ENCODE results near the gene PNKP. TPM values are rescaled to one million over a fixed set of nuclear protein-coding genes. Genes with fewer than 3 reads are reported as not detected.

Gene PNKP
- total RNA-seq, 1 experiment from 2014 or later, result 23.9 TPM

DNA sequence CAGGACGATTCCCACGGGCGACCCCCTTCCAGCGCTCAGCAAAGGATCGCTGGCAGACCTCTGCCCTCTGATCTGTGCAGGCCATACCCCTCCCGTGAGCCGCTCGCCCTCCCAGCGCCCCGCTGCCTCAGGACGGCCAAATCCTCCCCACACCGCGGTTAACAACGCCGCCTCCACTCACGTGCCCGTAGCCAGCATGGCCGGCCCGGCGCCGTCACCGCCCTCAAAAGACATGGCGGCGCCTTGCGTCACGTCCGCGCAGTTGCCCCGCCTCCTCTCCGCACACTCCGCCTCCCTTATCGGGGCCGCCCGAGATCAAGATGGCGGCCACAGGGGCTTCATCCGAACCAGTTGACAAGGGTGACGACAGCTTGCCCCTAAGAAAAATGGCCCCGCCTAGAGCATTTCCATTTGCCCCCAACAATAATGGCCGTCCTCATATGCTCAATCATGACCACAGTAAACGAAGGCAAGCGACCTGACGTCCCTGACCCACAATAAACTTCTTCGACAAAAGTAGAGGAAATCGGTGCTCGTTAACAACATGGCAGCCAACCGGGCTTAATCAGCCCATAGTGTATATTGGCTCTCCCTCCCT, 9.1 kb upstream of the PNKP start:
- peak; percentile 97 for DNase-seq (ENCODE audit: low read depth)

DNA sequence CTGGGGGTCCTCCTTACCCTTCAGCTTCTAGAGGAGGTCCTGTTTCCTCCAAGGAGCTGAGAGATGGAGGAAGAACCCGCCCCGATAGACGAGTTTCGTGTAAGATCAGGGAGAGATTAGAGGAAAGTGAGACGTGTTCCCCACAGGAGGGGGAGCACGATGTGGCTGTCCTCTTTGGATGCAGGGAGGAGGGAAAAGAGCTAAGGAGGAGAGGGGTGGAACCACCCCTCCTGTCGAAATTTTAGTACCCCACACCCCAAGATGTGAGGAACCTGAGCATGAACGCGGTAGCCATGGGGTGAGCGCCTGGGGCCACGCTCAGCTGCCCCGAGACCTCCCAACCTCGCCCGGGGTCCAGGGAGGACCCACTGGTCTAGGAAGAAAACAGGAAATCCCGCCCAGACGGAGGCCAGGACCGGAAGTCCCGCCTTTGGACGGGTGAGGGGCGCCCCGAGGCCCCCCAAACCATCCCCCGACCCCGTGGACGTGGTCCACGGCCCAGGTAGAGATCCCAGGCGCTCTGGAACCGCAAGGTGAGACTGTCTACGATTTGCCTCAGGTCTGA, 8.6 kb upstream of the PNKP start:
- peak; percentile 54 for DNase-seq (ENCODE audit: low read depth)

DNA sequence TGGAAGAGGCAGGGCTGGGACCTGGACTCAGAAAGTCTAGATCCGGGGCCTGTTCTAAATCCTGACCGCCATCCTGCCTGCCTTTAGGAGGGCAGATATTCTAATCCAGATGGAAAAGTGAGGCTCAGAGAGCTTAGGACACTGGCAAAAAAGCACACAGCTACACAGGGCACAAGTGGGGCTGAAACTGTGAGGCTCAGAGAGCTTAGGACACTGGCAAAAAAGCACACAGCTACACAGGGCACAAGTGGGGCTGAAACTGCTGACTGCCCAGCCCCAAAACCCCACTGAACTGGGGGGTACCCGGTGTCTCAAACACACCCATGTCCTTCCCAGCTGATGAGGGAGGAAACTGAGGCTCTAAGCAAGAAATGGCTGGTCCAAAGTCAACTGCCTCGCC, 7.8 kb upstream of the PNKP start:
- no peak for DNase-seq (ENCODE audit: low read depth)

DNA sequence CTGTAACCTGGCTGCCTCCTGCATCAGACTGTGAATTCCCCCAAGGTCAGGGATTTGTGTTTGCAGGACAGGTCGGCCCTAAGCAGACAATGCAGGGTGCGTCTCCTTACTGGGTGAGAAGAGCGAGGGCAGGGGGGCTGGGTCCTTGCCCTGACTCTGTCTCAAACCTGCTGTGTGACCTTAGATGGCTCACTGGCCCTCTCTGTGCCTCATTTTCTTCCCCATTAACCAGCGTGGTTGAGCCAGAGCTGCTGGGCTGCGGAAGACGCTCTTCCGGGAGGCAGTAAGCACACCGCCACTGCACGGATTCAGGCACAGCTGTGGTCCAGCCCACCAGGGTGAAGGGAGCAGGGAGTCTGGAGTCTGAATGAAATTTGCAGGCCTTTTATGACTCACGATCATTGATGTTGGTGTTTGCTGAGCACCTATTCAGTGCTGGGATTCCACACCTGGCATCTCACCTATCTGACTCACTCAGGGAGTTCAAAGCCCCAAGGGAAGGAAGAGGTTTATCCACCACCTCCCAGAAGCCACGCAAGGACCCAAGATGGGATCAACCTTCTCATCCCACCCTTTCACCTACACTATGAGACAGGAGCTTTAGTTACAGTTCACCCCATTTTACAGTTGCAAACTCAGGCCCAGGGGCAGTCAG, 7.3 kb upstream of the PNKP start:
- no peak for DNase-seq (ENCODE audit: low read depth)

DNA sequence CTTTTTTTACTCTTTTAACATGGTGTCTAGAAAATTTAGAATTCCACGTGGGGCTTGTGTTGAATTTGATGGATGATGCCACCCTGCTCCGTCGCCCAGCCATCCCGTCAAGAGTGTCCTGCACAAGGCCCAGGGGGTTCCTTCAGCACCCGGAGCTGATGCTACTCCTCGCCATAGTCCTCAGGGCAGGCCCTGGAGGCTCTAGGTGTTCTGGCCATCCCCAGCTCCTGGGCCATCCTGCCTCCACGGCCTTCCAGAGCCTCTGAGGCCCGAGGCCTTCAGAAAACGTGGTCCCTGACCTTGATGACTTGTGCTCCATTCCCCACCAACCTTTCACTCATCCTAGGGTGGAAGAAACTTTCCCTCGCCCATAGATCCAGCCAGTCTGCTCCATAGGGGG, 6.5 kb upstream of the PNKP start:
- no peak for DNase-seq (ENCODE audit: low read depth)

DNA sequence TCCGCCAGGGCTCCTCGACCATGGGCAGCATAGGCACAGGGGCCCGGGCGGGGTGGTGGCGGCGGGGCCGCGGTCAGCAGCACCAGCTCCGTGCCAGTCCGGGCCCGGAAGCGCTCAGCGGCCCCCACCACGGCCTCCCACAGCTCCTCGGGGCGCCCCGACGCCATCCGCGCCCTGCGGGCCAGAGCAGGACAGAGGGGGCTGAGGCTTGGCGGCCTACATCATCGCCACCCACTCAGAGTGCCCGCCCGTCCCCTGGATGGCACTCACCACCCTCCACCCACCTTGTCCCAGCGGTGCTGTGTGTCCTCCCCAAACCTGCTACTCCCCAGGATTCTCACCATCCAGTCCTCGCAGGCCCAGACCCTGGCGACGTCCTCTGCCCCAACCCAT, 5.7 kb upstream of the PNKP start:
- DNase-seq (ENCODE audit: low read depth), result no peak

DNA sequence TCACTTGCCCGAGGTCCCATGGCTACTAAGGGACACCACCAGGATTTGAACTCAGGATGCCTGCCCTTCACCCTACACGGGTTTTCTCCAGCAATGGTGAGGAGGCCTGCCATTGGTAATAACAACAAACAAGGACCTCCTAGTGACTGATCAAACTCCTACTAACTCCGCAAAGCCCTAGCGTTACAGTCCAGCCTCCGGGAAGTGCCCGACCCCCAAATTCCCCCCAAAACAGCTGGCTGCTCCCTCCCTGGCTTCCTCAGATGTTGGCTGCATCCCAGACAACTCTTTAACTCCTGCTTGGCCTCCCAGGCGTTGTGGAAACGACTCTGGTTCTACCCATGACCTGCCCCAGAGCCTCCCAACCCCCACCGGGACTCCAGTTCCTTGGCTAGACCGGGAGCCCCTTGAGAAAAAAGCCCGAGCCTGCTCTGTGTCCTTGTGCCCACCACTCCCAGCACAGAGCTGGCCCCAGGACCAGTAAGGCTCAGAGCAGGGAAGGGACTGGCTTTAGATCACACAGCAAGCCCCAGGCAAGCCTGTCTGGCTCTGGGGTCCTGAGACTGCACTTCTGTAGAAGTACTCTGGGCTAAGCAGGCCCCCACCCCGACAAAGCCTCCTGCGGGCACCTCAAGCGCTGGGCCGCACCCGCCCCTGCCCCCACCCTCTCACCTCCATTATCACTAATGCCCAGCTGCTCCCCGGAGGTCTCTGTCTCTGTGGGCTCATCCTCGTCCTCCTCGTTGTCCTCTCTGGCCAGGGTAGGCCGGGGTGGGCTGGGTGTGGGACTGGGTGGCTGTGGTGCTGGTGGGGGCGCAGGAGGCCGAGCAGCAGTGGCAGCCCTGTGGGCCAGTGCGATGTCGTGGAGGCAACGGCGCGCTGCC, 5.1 kb upstream of the PNKP start:
- DNase-seq (ENCODE audit: low read depth), result no peak

DNA sequence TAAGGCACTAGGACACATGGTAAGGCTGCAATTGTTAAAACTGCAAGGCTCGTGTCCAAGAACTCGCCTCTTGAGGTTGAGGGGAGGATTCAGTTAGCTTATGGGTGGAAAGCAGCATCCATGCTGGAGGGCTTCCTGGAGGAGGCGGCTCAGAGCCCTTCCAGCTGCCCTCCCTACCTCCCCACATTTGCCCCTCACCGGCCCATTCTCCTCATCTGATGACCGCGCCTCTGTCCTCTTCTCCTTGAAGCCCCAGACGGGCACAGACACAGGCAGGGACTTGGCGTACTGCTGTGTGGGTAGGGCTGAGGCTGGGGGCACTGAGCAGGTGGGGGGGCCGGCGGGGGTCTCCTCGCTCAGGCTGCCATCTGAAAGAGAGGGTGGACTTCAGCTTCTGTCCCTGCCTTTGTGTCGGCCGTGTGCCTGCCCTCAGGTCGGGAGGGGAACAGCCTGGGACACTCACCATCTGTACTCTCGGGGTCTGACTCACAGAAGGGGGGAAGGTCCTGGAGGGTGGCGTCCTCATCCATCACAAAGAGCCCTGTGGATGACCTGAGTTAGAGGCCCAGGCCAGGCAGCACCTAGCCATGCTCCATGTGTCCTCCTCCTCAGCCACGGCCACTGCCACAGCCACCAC, 4.1 kb upstream of the PNKP start:
- peak; percentile 27 for DNase-seq (ENCODE audit: low read depth)

DNA sequence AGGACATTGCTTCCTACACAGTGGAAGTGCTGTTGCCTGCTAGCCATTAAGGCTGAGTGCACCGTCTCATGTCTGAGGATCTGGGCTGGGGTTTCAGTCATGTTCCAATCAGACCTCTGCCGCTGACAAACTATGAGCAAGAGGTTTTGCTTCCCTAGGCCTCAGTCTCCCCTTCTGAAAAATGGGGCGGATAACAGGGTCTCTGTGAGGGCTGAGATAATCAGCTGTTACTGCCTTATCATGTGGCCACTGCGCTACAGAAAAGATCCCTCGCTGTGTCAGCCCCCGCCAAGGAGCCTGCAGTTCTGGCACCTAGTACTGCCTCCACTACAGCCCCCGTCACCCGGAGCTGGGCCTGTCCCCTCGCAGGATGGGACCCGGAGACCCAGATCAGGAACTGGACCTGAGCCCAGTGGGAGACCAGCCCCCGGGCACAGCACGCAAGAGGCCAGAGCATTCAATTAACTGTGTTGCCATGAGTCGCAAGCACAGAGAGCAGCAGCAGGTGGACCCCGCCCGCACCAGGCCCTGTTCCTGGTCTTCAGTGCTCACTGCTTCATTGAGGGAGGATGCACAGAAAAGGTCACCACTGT, 3.0 kb upstream of the PNKP start:
- DNase-seq (ENCODE audit: low read depth), result peak; percentile 23

DNA sequence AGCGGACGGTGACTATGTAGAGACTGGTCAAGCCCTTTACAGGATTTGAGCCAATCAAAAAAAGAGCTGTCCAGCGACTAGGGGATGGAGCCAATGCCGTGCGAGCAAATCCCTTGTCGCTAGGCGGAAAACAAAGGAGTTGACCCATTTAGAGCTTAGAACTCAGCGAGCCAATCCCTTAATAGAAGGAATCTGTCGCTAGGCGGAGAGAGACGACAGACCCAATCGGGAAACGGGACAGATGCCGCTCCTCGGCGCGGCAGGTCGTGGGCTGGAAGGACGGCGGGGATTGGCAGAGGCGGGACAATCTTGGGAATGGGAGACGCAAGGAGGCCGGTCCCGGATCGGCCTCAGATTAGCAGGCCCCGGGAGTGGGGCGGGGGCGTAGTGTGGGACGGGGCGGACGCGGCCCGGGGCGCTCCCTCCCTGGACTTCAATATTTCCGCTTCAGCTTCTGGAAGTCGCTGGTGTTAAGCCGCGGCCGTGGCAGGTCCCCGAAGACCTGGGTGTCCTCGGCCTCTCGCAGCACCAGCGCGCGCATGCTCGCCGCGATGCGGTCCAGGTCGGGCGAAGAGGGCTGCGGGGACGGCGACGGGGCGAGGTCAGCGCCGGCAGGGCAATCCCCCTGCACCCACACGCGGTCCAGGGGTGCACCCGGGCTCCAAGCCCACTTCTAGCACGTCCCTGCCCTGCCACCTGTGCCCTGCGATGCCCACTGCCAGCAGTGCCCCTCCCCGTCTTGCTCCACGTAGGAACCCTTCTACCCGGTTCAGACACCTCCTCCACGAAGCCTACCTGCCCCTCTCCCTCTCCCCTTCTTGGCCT, 2.3 kb upstream of the PNKP start:
- peak; percentile 100 for DNase-seq (ENCODE audit: low read depth)

DNA sequence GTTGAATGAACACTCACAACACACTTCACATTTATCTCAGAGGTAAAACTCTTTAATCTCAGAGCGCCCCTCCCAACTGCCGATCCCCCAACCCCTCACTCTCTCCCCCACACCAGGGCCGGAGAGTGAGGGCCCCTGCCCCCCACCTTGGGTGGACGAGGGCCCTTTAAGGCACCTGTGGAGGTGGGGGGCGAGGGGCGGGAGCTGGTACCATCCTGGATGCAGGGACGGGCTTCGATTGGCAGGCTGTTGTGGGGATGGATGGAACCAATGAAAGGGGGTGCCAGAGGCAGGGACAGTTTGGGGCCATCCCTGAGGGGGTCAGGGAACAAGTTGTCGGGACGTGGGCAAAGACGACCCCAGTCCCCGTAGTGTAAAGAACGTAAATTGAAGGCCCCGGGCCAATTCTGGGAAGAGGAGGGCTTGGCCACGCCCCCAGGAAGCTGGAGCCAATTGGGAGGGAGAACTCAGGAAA, 1.7 kb upstream of the PNKP start:
- no peak for DNase-seq (ENCODE audit: low read depth)

DNA sequence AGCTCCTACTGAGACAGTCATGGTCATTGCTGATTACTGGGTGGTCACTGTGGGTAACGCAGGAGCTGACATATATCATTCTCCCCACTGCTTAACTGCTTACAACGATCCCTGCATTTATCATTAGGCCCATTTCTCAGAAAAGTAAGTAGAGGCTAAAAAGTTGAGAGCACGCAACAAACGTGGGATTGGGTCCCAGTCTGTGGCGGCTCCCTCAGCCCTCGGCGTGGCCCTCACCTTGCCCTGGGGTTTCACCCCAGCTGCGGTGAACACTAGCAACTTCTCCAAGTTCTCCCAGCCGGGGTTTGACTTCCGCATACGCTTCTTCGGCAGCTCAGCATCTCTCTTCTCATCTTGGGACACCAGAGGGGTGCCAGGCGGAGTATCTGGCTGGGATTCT, 2.5 kb downstream of the PNKP start:
- DNase-seq (ENCODE audit: low read depth), result no peak

DNA sequence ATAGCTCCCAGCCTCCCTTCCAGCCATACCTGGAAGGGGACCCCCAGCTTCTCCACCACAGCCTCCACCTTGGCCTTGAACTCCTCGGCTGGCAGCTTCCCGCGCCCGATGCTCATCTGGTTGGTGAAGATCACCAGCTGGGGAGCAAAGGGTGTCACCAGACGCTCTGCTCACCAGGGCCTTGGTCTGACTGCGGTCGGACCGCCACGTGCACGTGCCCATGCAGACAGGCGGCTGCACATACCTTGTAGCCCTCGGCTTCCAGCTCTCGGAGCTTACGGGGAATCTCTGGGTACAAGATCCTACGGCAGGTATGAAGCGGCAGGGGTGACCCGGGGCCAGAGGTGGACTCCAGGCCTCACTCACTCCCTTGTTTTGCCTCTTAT, 3.4 kb downstream of the PNKP start:
- no peak for DNase-seq (ENCODE audit: low read depth)

DNA sequence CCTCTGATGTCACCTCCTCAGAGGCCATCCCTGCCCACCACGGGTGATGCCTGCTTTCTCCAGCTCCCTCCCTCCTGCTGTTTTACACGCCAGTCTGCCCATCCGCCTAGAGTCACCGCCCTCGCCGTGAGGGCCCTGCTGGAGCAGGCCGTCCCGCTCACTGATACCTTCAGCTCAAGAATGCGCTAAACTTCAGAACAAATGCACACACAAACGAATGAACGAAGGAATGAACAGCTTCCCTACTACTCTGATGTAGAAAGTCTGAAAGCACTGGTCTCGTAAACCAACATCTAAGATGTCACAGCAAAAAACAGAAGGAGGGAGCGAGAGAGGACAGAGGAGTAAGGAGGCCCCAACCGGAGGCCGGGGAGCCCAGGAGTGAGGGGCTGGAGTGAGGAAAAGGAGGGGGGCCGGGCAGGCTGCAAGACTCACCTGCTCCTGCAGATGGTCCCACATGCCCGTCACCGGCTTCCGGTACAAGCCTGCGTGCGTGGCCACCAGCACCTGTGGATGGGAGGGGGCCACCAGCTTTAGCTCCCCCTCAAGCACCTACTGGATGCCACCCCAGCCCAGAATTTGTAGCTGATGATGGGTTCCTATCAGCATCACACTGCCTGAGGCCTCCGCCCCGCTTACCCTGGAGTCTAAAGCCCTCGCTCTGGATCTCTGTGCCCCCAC, 4.0 kb downstream of the PNKP start:
- DNase-seq (ENCODE audit: low read depth), result no peak

DNA sequence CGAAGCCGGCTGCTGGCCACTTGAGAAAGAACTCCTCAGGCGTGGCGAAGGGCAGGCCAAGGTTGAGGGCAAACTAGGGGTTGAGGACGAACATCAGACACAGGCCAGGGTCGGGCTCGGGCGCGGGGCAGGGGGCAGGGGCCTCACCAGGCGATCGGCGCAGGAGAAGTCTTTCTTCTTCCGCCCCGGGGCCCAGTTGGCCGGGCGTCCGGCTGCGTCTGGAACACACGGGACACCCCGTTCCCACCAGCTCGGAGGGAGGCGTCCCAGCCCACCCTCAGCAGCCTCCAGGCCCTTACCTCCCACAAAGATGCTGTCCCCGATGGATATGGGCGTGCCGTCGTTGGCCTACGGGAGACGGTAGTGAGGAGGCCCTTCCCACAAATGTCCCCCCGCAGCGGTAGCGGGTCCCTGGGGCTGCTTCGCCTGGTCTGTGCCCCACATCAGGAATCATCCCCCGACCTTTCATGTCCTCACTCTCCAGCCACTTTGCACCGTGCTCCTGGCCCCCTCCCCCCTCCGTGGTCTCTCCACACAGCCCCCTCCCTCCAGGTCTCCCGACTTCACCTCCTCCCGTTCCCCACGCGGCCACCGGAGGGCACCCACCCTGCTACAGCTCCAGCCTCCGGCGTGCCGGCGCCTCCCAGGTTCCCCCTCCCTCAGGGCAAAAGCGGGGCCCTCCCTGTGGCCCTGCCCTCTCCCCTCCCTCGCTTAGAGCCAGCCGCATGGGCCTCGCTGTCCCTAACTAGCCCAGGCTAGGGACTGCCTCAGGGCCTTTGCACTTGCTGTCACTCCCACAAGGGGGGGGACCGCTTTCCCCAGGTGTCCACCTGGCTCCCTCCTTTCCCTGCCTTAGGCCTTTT, 4.8 kb downstream of the PNKP start:
- no peak for DNase-seq (ENCODE audit: low read depth)

DNA sequence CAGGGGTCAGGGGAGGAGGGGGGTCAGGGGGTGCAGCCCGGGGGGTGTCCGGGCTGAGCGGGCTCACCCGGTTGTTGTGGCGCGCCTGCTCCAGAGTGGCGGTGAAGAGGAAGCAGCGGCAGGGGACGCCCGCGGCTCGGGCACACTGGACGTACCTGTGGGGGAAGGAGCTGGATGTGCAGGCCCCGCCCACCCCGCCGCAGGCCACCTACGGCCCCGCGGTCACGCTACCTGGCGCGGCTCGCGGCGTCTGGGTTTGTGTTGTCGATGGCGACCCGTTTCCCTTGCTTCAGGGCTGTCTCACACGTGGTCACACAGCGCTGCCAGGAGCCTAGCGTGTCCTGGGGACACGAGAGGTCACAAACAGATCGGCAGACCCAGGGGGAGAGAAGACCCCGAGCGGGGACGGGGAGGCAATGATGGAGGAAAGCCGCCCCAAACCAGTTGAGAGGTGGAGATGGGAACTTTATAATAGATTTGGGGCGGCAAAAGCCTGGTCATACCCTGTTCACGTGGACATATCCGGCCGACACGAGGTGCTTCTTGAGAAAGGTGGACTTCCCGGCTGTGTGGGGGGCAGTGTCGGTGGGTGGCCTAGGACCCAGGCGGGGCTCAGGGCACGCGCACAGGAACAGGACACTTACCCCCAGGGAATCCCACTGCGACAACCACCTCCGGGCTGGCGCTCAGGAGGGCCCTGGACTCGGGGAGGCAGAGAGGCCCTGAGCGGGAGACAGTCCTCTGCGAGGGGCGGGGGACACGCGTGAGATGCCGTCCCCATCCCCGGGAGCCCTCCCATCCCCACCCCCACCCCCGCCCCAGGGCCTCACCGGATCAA, 5.6 kb downstream of the PNKP start:
- DNase-seq (ENCODE audit: low read depth), result no peak

DNA sequence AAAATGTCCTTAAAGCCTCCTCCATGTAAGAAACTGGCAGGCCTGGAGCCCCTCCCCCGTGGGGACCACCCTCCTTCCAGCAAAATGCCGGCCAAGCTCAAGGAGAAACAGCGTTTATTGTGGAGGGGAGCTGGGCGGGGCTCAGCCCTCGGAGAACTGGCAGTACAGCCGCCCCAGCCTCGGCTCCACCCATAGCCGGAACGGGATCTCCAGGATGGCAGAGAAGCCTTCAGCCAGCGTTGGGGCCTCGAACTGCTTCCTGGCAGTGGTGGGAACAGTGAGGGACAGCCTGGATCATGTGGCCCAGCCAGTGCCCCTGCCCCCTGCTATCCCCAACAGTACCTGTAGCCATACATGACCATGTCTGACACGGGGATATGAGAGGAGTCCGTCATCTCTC, 6.3 kb downstream of the PNKP start:
- no peak for DNase-seq (ENCODE audit: low read depth)
